ENCODE results near the gene NFX1.

- no peak for TF ChIP-seq TAF1 (conservative IDR thresholded peaks at IDR 0.05)
- TF ChIP-seq CTCF (IDR thresholded peaks at IDR 0.05; ENCODE audit: low read depth, low read length, missing input control): no peak
- TF ChIP-seq EGR1 (IDR thresholded peaks at IDR 0.05; ENCODE audit: low read depth in 2 of 2): no peak
- no peak for TF ChIP-seq JUND (IDR thresholded peaks at IDR 0.05)
- TF ChIP-seq RAD21 (IDR thresholded peaks at IDR 0.05): no peak
- no peak for TF ChIP-seq YY1 (IDR thresholded peaks at IDR 0.05)
- no peak for TF ChIP-seq MAX (IDR thresholded peaks at IDR 0.05)
- no peak for TF ChIP-seq HNF4A (conservative IDR thresholded peaks at IDR 0.05)
- TF ChIP-seq HNF4G (IDR thresholded peaks at IDR 0.05): no peak
Observed at GRCh38 chr9:33273266-33273971, 16.9 kb upstream of the NFX1 start.

Data from liver (tissue), 3 donors.